Measurements from ENCODE around the gene LPP. TPM values are rescaled to one million over a fixed set of nuclear protein-coding genes. Genes with fewer than 3 reads are reported as not detected.

LPP gene
- total and polyA plus RNA-seq, 2 of the 13 experiments (the other 11 are each of a cell fraction or from before 2014, with no cell fraction given): 19.2 to 29.9 TPM

- TF ChIP-seq FOXP4 (CRISPR knock-in tag; IDR thresholded peaks at IDR 0.05) (peak; percentile 84), SMARCC2 (IDR thresholded peaks at IDR 0.05) (no peak), ZNF709 (CRISPR knock-in tag; IDR thresholded peaks at IDR 0.05) (no peak), KLF9 (CRISPR knock-in tag; IDR thresholded peaks at IDR 0.05; ENCODE audit: low read depth) (no peak), ZNF607 (CRISPR knock-in tag; IDR thresholded peaks at IDR 0.05; ENCODE audit: borderline replicate concordance) (no peak), GATAD1 (CRISPR knock-in tag; IDR thresholded peaks at IDR 0.05) (peak; percentile 34; the same call in 1 of the 2 replicates), FOXP1 (IDR thresholded peaks at IDR 0.05) (no peak), FOXP1 (CRISPR knock-in tag; IDR thresholded peaks at IDR 0.05) (peak; percentile 77), PITX1 (CRISPR knock-in tag; IDR thresholded peaks at IDR 0.05) (peak; percentile 78; the same call in 1 of the 2 replicates), TEF (CRISPR knock-in tag; IDR thresholded peaks at IDR 0.05) (no peak), HNF1B (CRISPR knock-in tag; IDR thresholded peaks at IDR 0.05) (peak; percentile 66; the same call in 1 of the 2 replicates), HNF4A (CRISPR knock-in tag; IDR thresholded peaks at IDR 0.05) (peak; percentile 79), CEBPG (CRISPR knock-in tag; IDR thresholded peaks at IDR 0.05) (peak; percentile 72), PBX2 (CRISPR knock-in tag; IDR thresholded peaks at IDR 0.05) (no peak), ZNF468 (CRISPR knock-in tag; IDR thresholded peaks at IDR 0.05) (no peak), KDM5A (IDR thresholded peaks at IDR 0.05; ENCODE audit: borderline replicate concordance, low read length) (no peak), ATF1 (CRISPR knock-in tag; IDR thresholded peaks at IDR 0.05) (no peak), ZMYM2 (CRISPR knock-in tag; IDR thresholded peaks at IDR 0.05) (no peak), THYN1 (CRISPR knock-in tag; IDR thresholded peaks at IDR 0.05; ENCODE audit: borderline replicate concordance, low read depth) (no peak), MAX (IDR thresholded peaks at IDR 0.05) (no peak; the same call in 1 of the 2 replicates), ADNP (CRISPR knock-in tag; IDR thresholded peaks at IDR 0.05) (no peak), POLR2AphosphoS5 (IDR thresholded peaks at IDR 0.05; ENCODE audit: low read depth, low read length) (peak; percentile 69), PREB (CRISPR knock-in tag; IDR thresholded peaks at IDR 0.05) (no peak), RFX5 (IDR thresholded peaks at IDR 0.05; ENCODE audit: low read depth, low read length) (no peak), PCBP1 (IDR thresholded peaks at IDR 0.05; ENCODE audit: borderline replicate concordance, low read depth, low read length) (no peak)
Observed at GRCh38 chr3:188123170-188123905, 30.6 kb upstream of the LPP start (continued).
